Left colon (tissue), 2 donors: Measurements from ENCODE around the gene PPP2R3B. TPM values are rescaled to one million over a fixed set of nuclear protein-coding genes. Genes with fewer than 3 reads are reported as not detected.
"Not testable (repeated sequence)": the region's sequence is repeated elsewhere in the genome, so short reads cannot be mapped to it uniquely, and the experiment has no call there.

Experiments used
- ATAC-seq: fragments of 200-7000 bp; cut with Tn5 transposase; one replicate; pipeline ENCODE4 v1.9.1; 2020; ENCODE audit warnings: mild to moderate bottlenecking, moderate library complexity
- DNase-seq, 2 donors: peaks; one replicate each; pipeline ENCODE4 v3.0.0-alpha.2; 2020
- intact Hi-C, 2 donors: fragments of 100-400 bp; cut with DNase I in 1 of 2; cut with micrococcal nuclease in 1 of 2; formaldehyde crosslinking; loops; one replicate each; pipeline versions ENCODE4 v1.11.2 to v1.14.0; 2022; cut with DNase I, micrococcal nuclease
- total RNA-seq, 2 donors: library from RNA; stranded (reverse); fragmentation: NEBNext Ultra II Directional; extraction: Animal tissue kit (Norgen Biotek cat#: 25700); gene quantifications; one replicate each; pipeline ENCODE4 v1.2.1, GENCODE V29; 2021
- donor health status: DM: no; HTN: no; CAD: no.
- donor health status: DM: yes; HTN: yes; CAD: no.

PPP2R3B gene
- total RNA-seq, 2 donors from 2014 or later = 10.8 to 11.3 TPM

GRCh38 chrX:332496-332860, 54.2 kb downstream of the PPP2R3B start:
- DNase-seq = peak in 1 of 2 donors; percentile 18

GRCh38 chrX:331825-332495, 54.7 kb downstream of the PPP2R3B start:
- intact Hi-C loops = no loop called here
- DNase-seq = peak in 1 of 2 donors; percentile 16
- ATAC-seq = peak; percentile 24

More at GRCh38 chrX:332496-332860, 54.2 kb downstream of the PPP2R3B start:
- intact Hi-C loops = no loop called here
- no peak for ATAC-seq

DNA sequence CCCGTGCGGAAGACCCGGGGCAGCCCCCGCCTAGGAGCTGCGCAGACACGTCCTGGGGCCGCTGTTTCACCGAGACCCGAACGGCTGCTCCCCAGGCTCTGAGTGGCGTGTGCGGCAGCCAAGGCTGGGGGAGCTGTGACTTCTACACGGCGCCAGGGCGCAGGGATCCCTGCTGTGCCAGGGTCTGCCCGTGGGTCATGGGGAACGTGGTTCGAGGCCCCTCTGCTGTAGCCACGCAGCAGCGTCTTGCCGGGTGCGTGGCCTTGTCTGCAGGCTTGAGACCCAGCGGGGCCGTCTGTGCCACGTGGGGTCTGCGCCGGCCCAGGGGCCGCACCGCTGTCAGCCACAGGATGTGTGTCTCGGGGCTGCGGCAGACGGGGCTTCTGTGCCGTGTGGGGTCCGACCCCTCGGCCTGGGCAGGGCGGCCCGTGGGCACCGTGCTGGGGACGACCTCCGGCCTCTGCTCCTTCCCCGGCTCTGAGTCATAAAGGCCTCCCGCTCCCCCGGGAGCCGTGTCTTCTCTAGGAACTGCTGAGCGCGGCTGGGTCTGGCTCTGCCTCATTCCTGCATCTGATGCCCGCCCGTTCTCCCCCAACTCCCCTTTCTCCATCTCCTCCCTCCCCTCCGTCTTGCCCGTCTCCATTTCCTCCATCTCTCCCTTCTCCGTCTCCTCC, 55.4 kb downstream of the PPP2R3B start:
- DNase-seq (peak in 1 of 2 donors; percentile 21), ATAC-seq (peak; percentile 37)
- intact Hi-C loops = no loop called here

GRCh38 chrX:330726-331150, 56.0 kb downstream of the PPP2R3B start:
- peak in 1 of 2 donors; percentile 4 for DNase-seq
- intact Hi-C loops = no loop called here
- peak; percentile 5 for ATAC-seq

DNA sequence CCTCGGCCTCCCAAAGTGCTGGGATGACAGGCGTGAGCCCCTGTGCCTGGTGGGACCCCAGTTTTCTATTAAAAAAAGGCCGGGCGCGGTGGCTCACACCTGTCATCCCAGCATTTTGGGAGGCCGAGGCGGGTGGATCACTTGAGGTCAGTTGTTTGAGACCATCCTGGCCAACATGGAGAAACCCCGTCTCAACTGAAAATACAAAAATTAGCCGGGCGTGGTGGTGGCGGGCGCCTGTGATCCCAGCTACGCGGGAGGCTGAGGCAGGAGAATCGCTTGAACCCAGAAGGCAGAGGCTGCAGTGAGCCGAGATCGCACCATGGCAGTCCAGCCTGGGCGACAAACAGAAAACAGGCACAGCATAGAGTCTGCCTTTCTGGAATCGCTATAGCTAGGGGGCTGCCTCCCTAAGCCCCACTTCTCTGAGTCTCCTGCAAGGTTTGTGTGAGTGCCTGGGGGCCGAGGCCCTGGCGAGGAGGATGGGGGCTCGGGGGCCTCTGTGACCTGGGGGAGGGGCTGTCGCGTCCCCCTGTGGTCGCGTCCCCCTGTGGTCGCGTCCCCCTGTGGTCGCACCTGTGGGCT, 56.5 kb downstream of the PPP2R3B start:
- intact Hi-C loops, ATAC-seq: not testable (repeated sequence)
- DNase-seq = peak in 1 of 2 donors; percentile 17

- DNase-seq (peak in 1 of 2 donors; percentile 20), ATAC-seq (no peak)
- intact Hi-C loops = no loop called here
Observed at GRCh38 chrX:329291-329910, 57.3 kb downstream of the PPP2R3B start.

DNA sequence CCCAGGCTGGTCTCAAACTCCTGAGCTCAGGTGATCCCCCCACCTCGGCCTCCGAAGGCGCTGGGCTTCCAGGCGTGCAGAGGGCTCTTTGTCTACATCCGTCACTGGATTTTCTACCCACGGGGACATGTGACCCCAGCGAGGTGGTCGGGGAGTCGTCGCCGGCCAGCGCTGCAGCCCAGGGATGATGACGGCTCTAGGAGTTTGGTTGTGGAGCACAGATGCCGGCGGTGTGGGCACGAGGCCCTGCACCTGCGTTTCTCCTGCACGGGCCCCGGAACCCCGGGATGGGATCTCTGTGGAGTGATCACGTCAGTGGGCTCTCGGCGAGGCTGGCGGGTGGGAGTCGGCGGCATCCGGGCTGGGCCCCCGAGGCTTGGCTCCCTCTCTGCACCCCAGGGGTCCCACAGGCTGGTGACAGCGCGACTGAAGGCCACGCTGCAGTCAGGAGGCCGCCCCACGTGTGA, 59.0 kb downstream of the PPP2R3B start:
- DNase-seq (peak in 1 of 2 donors; percentile 20), ATAC-seq (no peak)
- intact Hi-C loops = no loop called here

DNA sequence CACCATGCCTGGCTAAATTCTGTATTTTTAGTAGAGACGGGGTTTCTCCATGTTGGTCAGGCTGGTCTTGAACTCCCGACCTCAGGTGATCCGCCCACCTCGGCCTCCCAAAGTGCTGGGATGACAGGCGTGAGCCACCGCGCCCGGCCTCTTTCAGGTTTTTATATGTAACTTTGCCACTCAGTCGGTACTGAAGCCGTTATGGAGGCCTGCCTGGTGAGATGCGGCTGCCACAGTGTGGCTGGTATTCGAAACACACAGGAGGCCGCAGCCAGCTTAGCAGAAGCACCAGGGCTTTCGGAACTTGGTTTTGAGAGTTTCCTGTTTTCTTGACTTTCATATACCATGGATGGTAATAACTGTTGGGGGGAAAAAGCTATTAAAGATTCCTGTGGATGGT, 62.0 kb downstream of the PPP2R3B start:
- peak; percentile 17 for ATAC-seq
- peak; percentile 11 to 48 for DNase-seq
- intact Hi-C loops = not testable (repeated sequence)

- ATAC-seq (peak; percentile 48), DNase-seq (peak; percentile 75 to 89)
- intact Hi-C loops = no loop called here
Observed at GRCh38 chrX:323721-324628, 62.7 kb downstream of the PPP2R3B start.

DNA sequence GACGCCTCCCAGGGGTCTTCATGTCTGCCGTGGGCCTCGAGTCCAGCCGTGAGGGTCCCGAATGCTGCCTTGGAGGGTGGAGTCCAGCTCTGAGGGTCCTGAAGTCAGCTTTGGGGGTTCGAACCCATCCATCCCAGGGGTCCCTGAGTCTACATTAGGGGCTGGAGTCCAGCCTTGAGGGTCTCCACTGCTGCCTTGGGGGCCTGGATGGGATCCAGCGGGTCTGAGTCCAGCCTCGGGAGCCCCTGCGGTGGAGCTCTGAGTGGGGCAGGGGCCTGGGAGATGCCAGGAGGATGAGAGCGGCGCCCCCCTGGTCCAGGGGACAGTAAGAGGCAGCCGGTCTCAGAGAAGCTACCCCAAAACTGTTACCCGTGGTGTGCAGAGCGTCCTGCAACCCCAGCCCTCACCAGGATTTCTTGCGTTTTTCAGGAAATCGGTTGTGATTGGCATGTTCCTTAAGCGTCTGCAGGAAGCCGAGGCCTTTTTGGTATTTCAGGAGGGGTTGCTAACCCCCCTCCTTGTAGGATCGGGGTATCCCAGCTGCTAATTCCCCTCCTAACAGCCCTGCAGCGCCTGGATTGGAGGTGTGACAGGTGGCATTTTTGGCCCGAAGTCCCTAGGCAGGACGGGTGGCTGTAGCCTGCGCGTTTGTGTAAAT, 66.5 kb downstream of the PPP2R3B start:
- DNase-seq (peak; percentile 36 to 41), ATAC-seq (no peak)

DNA sequence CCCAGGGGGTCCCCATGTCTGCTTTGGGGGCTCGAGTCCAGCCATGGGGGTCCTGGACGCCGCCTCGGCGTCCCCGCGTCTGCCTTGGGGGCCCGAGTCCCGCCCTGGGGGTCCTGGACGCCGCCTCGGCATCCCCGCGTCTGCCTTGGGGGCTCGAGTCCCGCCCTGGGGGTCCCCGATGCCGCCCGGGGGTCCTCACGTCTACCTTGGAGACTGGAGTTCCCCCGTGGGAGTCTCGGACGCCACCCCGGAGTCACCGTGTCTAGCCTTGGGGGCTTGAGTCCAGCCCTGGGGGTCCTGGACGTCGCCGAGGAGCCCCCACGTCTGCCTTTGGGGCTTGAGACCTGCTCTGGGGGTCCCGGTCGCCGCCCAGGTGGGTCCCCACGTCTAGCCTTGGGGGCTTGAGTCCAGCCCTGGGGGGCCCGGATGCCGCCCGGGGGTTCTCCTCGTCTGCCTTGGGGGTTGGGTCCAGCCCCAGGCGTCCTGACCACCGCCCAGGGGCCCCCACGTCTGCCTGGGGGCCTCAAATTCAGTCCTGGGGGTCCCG, 67.1 kb downstream of the PPP2R3B start:
- intact Hi-C loops = no loop called here
- no peak for ATAC-seq
- peak; percentile 46 to 49 for DNase-seq

More for the DNA sequence above, 66.5 kb downstream of the PPP2R3B start:
- intact Hi-C loops = no loop called here

- DNase-seq (peak; percentile 98 to 100), ATAC-seq (peak; percentile 74)
- intact Hi-C loops = no loop called here
Observed at GRCh38 chrX:318739-319578, 67.7 kb downstream of the PPP2R3B start, which contains the start of gene GTPBP6. Gene GTPBP6 (minus strand): TSS chrX:318796. CDS start chrX:318787, 9 bp downstream.

- intact Hi-C loops = no loop called here
- ATAC-seq (peak; percentile 69), DNase-seq (peak; percentile 100)
Observed at GRCh38 chrX:318068-318738, 68.5 kb downstream of the PPP2R3B start.

DNA sequence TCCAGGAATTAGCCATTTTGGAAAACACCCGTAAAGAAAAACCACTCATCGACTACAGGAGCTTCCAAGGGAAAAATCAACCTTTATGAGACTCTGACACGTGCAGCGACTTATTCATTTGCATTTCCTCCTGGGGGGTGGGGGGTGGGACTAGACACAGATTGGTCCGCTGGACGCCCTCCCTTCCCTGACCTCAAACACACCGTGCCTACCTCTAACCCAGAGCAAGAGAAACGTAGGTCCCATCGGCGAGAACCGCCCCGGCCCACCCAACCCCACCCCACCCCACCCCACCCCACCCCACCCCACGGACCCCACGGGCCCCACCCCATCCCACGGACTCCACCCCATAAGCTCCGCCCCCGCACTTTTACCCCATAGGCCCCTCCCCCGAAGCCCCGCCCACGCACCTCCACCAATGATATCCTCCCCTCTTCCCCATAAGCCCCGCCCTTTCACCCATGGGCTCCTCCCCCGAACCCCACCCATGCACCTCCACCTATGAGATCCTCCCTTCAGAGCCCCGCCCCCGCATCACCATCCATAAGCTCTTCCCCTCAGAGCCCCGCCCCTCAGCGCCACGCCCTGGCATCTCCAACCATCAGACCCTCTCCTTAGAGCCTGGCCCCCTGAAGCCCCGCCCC, 69.2 kb downstream of the PPP2R3B start:
- ATAC-seq (no peak), DNase-seq (no peak)
- intact Hi-C loops = no loop called here
